Measurements from ENCODE around the gene CPNE8. TPM values are rescaled to one million over a fixed set of nuclear protein-coding genes. Genes with fewer than 3 reads are reported as not detected.

Gene CPNE8
- total RNA-seq, 6 experiments from 2014 or later: 8.6 to 21.1 (median 16.3) TPM

DNA sequence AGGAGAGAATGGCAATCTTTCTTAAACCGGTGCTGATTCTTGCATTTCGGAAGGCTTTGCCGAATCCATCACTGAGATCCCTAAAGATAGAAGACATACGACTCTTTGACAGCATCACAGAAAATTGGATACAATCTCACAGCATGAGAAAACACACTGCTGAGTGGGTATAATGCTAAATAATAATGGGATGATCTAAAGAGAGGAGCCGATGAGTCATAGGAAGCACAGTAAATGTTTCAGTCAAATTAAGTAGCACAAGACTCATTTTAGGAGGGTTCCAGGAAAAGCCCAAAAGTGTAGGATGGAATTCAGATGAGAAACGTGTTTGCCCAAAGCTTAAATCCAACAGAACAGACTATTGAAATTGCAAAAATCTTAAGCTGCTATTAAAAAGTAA is 81.7 kb downstream of the CPNE8 start:
- H3K4me3 ChIP-seq: no peak overlapping the region
- TF ChIP-seq, protein P1, sequence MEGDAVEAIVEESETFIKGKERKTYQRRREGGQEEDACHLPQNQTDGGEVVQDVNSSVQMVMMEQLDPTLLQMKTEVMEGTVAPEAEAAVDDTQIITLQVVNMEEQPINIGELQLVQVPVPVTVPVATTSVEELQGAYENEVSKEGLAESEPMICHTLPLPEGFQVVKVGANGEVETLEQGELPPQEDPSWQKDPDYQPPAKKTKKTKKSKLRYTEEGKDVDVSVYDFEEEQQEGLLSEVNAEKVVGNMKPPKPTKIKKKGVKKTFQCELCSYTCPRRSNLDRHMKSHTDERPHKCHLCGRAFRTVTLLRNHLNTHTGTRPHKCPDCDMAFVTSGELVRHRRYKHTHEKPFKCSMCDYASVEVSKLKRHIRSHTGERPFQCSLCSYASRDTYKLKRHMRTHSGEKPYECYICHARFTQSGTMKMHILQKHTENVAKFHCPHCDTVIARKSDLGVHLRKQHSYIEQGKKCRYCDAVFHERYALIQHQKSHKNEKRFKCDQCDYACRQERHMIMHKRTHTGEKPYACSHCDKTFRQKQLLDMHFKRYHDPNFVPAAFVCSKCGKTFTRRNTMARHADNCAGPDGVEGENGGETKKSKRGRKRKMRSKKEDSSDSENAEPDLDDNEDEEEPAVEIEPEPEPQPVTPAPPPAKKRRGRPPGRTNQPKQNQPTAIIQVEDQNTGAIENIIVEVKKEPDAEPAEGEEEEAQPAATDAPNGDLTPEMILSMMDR (IDR thresholded peaks at IDR 0.05): no peak
- no peak for TF ChIP-seq POLR2A (IDR thresholded peaks at IDR 0.05)
- ATAC-seq (no peak), DNase-seq (no peak)
- intact Hi-C loops (cut with DNase I): no loop called here
- no peaks in the 10 kb centered on the region for H3K4me1 ChIP-seq
- no peaks in the 10 kb centered on the region for H3K27me3 ChIP-seq
- 90% methylated on average over 6 of the region's 6 CpGs for WGBS (ENCODE audit: insufficient coverage, low coverage, low lambda C conversion rate, missing lambda C conversion rate)
- H3K36me3 ChIP-seq: no peaks in the 10 kb centered on the region
- H3K9me3 ChIP-seq: no peaks in the 10 kb centered on the region
- H3K27ac ChIP-seq: no peak overlapping the region

DNA sequence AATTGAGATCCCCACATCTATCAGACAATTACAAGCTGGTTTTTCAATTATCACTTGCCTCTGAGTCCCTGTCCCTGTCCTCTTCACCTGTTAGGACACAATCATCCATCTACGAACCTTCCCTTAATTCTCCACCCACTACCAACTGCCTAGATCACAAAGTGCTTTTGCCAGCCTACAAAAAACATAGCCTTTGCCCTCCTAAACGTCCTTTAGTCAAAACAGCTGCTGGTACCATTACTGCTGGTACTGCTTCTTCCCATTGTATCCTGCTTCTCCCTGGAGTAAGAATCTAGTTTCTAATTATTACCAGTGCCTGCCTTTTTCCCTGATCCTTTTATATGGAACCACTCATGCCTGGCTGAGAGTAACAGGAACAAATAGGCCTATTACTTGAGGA is 82.1 kb downstream of the CPNE8 start:
- Histone ChIP-seq H3K27me3 (no peaks in the 10 kb centered on the region), H3K4me3 (no peak overlapping the region), H3K4me1 (no peaks in the 10 kb centered on the region), H3K9me3 (no peaks in the 10 kb centered on the region), H3K36me3 (no peaks in the 10 kb centered on the region), H3K27ac (no peak overlapping the region)
- peak in 1 of 4 donors; percentile 12 for ATAC-seq
- DNase-seq: no peak
- TF ChIP-seq, protein P1 (IDR thresholded peaks at IDR 0.05): no peak
- TF ChIP-seq POLR2A (IDR thresholded peaks at IDR 0.05): no peak
- intact Hi-C loops (cut with DNase I): no loop called here
- 51% methylated on average over 2 of the region's 2 CpGs for WGBS (ENCODE audit: insufficient coverage, low coverage, low lambda C conversion rate, missing lambda C conversion rate)

DNA sequence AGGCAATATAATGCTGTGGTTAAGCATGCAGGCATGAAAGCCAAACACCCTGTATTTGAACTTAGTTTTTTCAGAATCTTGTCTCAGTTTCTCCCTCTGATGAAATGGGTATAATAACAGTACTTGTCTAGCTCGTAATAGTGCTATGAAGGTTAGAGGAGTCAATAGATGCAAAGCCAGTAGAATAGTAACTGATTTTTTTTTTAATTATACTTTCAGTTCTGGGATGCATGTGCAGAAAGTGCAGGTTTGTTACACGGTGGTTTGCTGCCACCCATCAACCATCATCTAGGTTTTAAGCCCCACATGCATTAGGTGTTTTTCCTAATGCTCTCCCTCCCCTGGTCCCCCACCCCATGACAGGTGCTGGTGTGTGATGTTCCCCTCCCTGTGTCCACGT is 87.4 kb downstream of the CPNE8 start:
- Histone ChIP-seq H3K4me1 (no peaks in the 10 kb centered on the region), H3K27me3 (no peaks in the 10 kb centered on the region), H3K9me3 (no peaks in the 10 kb centered on the region), H3K36me3 (no peaks in the 10 kb centered on the region), H3K4me3 (no peak overlapping the region), H3K27ac (no peak overlapping the region)
- intact Hi-C loops (cut with DNase I): no loop called here
- ATAC-seq (no peak), DNase-seq (no peak)
- WGBS (ENCODE audit: insufficient coverage, low coverage, low lambda C conversion rate, missing lambda C conversion rate): 87% methylated on average over 3 of the region's 3 CpGs
- TF ChIP-seq POLR2A (IDR thresholded peaks at IDR 0.05): no peak
- TF ChIP-seq, protein P1 (IDR thresholded peaks at IDR 0.05): no peak

DNA sequence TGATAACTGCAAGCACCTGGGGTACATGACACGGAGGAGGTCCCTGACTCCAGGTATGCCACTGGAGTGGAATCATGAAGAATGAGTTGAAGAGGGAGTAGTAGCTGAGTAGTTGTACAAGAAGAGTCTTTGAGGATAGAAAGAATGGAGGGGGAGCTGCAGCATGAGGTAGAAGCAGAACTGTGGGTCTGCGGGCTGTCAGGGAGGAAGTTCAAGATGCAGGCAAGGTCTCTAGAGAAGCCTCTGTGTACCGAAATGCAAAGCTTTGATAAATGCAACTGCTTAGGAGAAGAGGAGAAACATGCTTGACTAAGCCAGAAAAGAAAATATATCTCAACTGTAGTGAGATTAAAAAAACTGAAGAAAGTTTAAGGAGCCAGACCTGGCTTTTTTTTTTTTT is 91.5 kb downstream of the CPNE8 start:
- Histone ChIP-seq H3K27me3 (no peaks in the 10 kb centered on the region), H3K27ac (no peak overlapping the region), H3K4me3 (no peak overlapping the region), H3K9me3 (no peaks in the 10 kb centered on the region), H3K36me3 (peaks cover 0 to 2% (median 0%) of the 10 kb centered on the region in 4 donors), H3K4me1 (no peaks in the 10 kb centered on the region)
- ATAC-seq (no peak), DNase-seq (no peak)
- TF ChIP-seq, protein P1 (IDR thresholded peaks at IDR 0.05): no peak
- TF ChIP-seq POLR2A (IDR thresholded peaks at IDR 0.05): no peak
- intact Hi-C loops (cut with DNase I): no loop called here
- 90% methylated on average over 3 of the region's 3 CpGs for WGBS (ENCODE audit: insufficient coverage, low coverage, low lambda C conversion rate, missing lambda C conversion rate)

DNA sequence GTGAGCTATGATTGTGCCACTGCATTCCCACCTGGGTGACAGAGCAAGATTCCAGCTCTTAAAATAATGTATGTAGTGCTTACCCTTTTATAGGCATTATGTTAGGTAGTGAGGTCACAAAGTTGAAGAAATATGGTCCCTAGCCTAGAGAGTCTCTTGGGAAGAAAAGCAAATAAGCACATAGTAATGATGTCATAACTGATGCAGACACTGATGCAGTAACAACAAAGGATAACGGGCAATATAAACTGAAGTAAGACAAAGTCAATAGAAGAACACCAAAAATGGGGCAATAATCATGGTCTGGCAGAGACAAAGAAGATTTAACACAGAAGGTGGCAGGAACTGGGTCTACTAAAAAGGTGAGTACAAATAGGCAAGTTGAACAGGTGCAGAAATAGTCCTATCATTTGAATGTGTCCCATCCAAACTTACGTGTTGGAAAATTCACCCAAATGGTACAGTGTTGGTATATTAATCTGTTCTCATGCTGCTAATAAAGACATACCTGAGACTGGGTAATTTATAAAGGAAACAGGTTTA is 93.5 kb downstream of the CPNE8 start:
- 96% methylated on average over 2 of the region's 2 CpGs for WGBS (ENCODE audit: insufficient coverage, low coverage, low lambda C conversion rate, missing lambda C conversion rate)
- ATAC-seq (no peak), DNase-seq (no peak)
- no peaks in the 10 kb centered on the region for H3K4me1 ChIP-seq
- H3K36me3 ChIP-seq: peaks cover 0 to 2% (median 0%) of the 10 kb centered on the region in 4 donors
- H3K27ac ChIP-seq: no peak overlapping the region
- TF ChIP-seq, protein P1 (IDR thresholded peaks at IDR 0.05): no peak
- TF ChIP-seq POLR2A (IDR thresholded peaks at IDR 0.05): no peak
- H3K27me3 ChIP-seq: no peaks in the 10 kb centered on the region
- H3K9me3 ChIP-seq: no peaks in the 10 kb centered on the region
- intact Hi-C loops (cut with DNase I): no loop called here
- no peak overlapping the region for H3K4me3 ChIP-seq
